ENCODE measurements around the gene PIAS4. TPM values are rescaled to one million over a fixed set of nuclear protein-coding genes. Genes with fewer than 3 reads are reported as not detected.

The PIAS4 gene
- total and polyA plus RNA-seq, 2 donors (not counting 3 experiments of a cell fraction or from before 2014, with no cell fraction given), result 26.2 to 46.2 TPM

- no peak overlapping the region for H3K9ac ChIP-seq (replicated peaks; ENCODE audit: extremely low read depth, insufficient read depth, low read length)
- no peaks in the 10 kb centered on the region for H3K9me1 ChIP-seq (replicated peaks; ENCODE audit: control insufficient read depth, extremely low read depth, insufficient read depth, low read length)
- H4K20me1 ChIP-seq (replicated peaks; ENCODE audit: control insufficient read depth, extremely low read depth, insufficient read depth, low read length), result no peaks in the 10 kb centered on the region
- no peak overlapping the region for H3K27ac ChIP-seq (ENCODE audit: insufficient read depth, low read depth, low read length)
- no peak overlapping the region for H3K4me2 ChIP-seq (ENCODE audit: insufficient read depth, low read length)
- peaks cover 4 to 44% of the 10 kb centered on the region in 2 experiments for H3K36me3 ChIP-seq (ENCODE audit: control insufficient read depth in 2 of 2, extremely low read depth in 1 of 2, insufficient read depth in 2 of 2, low read length in 2 of 2)
- DNase-seq (ENCODE audit: low read depth, low spot score) (no peak), FAIRE-seq (no peak)
- no peak overlapping the region for H3K4me3 ChIP-seq (replicated peaks in 1 of 3; ENCODE audit: insufficient read depth in 1 of 3, low read depth in 1 of 3, low read length in 3 of 3)
- no peaks in the 10 kb centered on the region for H3K79me2 ChIP-seq (ENCODE audit: control insufficient read depth, insufficient read depth, low read length)
- dilution Hi-C loops (cut with MboI; ENCODE audit: extremely low pct_ligation_motif_present, low sequenced_read_pairs), result no loop called here
- no peaks in the 10 kb centered on the region for H3K9me3 ChIP-seq (replicated peaks; ENCODE audit: control insufficient read depth, insufficient read depth, low read length)
- no peak for TF ChIP-seq GATA2 (IDR thresholded peaks at IDR 0.05; ENCODE audit: insufficient read depth, insufficient read length, low read depth, low read length)
- TF ChIP-seq MYC (IDR thresholded peaks at IDR 0.05; ENCODE audit: low read depth, low read length), result no peak
- TF ChIP-seq POLR2AphosphoS5 (IDR thresholded peaks at IDR 0.05; ENCODE audit: insufficient read depth, low read depth, low read length), result peak; percentile 13
- TF ChIP-seq POLR2A (IDR thresholded peaks at IDR 0.05; ENCODE audit: low read depth, low read length), result no peak
- ChIA-PET POLR2A (no interaction called here), CTCF (interaction anchor here (0.8 kb wide), 1 partner anchor 107 kb away, joined by 3 read pairs; no protein-coding TSS in a partner anchor)
- no peaks in the 10 kb centered on the region for H3K4me1 ChIP-seq (ENCODE audit: control insufficient read depth, extremely low read depth, insufficient read depth, low read length)
- no TSS peak for BruUV-seq (replicated peaks)
- no peak overlapping the region for H2AFZ ChIP-seq (ENCODE audit: low read depth, low read length)
- intact Hi-C loops (cut with micrococcal nuclease), result no loop called here
- no peaks in the 10 kb centered on the region for H3K27me3 ChIP-seq (ENCODE audit: control insufficient read depth in 2 of 2, insufficient read depth in 2 of 2, low read length in 2 of 2)
Observed at GRCh38 chr19:4033028-4033956, 25.8 kb downstream of the PIAS4 start.

GRCh38 chr19:4034048-4035017 is 26.8 kb downstream of the PIAS4 start:
- H3K9me1 ChIP-seq (replicated peaks; ENCODE audit: control insufficient read depth, extremely low read depth, insufficient read depth, low read length), result no peaks in the 10 kb centered on the region
- no peak overlapping the region for H3K9ac ChIP-seq (replicated peaks; ENCODE audit: extremely low read depth, insufficient read depth, low read length)
- no peaks in the 10 kb centered on the region for H3K9me3 ChIP-seq (replicated peaks; ENCODE audit: control insufficient read depth, insufficient read depth, low read length)
- H3K36me3 ChIP-seq (ENCODE audit: control insufficient read depth in 2 of 2, extremely low read depth in 1 of 2, insufficient read depth in 2 of 2, low read length in 2 of 2), result peaks cover 4 to 36% of the 10 kb centered on the region in 2 experiments
- FAIRE-seq (no peak), DNase-seq (ENCODE audit: low read depth, low spot score) (no peak)
- H4K20me1 ChIP-seq (replicated peaks; ENCODE audit: control insufficient read depth, extremely low read depth, insufficient read depth, low read length), result no peaks in the 10 kb centered on the region
- H3K4me1 ChIP-seq (ENCODE audit: control insufficient read depth, extremely low read depth, insufficient read depth, low read length), result no peaks in the 10 kb centered on the region
- H3K27ac ChIP-seq (ENCODE audit: insufficient read depth, low read depth, low read length), result no peak overlapping the region
- intact Hi-C loops (cut with micrococcal nuclease), result no loop called here
- H3K27me3 ChIP-seq (ENCODE audit: control insufficient read depth in 2 of 2, insufficient read depth in 2 of 2, low read length in 2 of 2), result no peaks in the 10 kb centered on the region
- POLR2A ChIA-PET, result no interaction called here
- H3K79me2 ChIP-seq (ENCODE audit: control insufficient read depth, insufficient read depth, low read length), result no peaks in the 10 kb centered on the region
- no peak overlapping the region for H3K4me3 ChIP-seq (replicated peaks in 1 of 3; ENCODE audit: insufficient read depth in 1 of 3, low read depth in 1 of 3, low read length in 3 of 3)
- TF ChIP-seq GATA2 (IDR thresholded peaks at IDR 0.05; ENCODE audit: insufficient read depth, insufficient read length, low read depth, low read length) (no peak), JUN (IDR thresholded peaks at IDR 0.05; ENCODE audit: borderline replicate concordance, insufficient read depth, insufficient read length, low read depth) (no peak), POLR2AphosphoS5 (IDR thresholded peaks at IDR 0.05; ENCODE audit: insufficient read depth, low read depth, low read length) (no peak), POLR2A (IDR thresholded peaks at IDR 0.05; ENCODE audit: low read depth, low read length) (no peak), MYC (IDR thresholded peaks at IDR 0.05; ENCODE audit: low read depth, low read length) (no peak), FOS (IDR thresholded peaks at IDR 0.05; ENCODE audit: borderline replicate concordance, insufficient read depth, low read length) (no peak), MAX (IDR thresholded peaks at IDR 0.05; ENCODE audit: insufficient read depth, insufficient read length) (no peak), EZH2 (IDR thresholded peaks at IDR 0.05; ENCODE audit: borderline replicate concordance, low read depth, low read length, severe bottlenecking) (no peak)
- H3K4me2 ChIP-seq (ENCODE audit: insufficient read depth, low read length), result no peak overlapping the region
- CTCF ChIA-PET, result interaction anchor here (0.7 to 0.8 kb wide), 2 partner anchors 12 to 47 kb away, joined by 3 read pairs; no protein-coding TSS in a partner anchor
- dilution Hi-C loops (cut with MboI; ENCODE audit: extremely low pct_ligation_motif_present, low sequenced_read_pairs), result no loop called here
- BruUV-seq (replicated peaks), result no TSS peak
- H2AFZ ChIP-seq (ENCODE audit: low read depth, low read length), result no peak overlapping the region
